NB4 (cell line): ENCODE measurements around the gene CYFIP2.
"Not testable (repeated sequence)": the region's sequence is repeated elsewhere in the genome, so short reads cannot be mapped to it uniquely, and the experiment has no call there.

Experiments used
- DNase-seq: peaks from one replicate; pipeline ENCODE4 v3.0.0; 2010; ENCODE audit warnings: low read depth
- H3K4me3 ChIP-seq: one replicate; pipeline ENCODE4 v1.5.1; 2011; ENCODE audit warnings: mild to moderate bottlenecking, low read depth, low read length, moderate library complexity
- MYC ChIP-seq: IDR thresholded peaks from 2 replicates; pipeline ENCODE4 v1.6.1; 2011; ENCODE audit warnings: low read depth, low read length
- POLR2A ChIP-seq: IDR thresholded peaks from 2 replicates; pipeline ENCODE4 v1.6.1; 2011; ENCODE audit warnings: mild to moderate bottlenecking; ENCODE audit not compliant: insufficient read length; ENCODE audit errors: extremely low read depth
- TF ChIP-seq, protein P1 (sequence below): IDR thresholded peaks from 2 replicates; pipeline ENCODE4 v1.6.1; 2011; ENCODE audit warnings: low read depth, low read length
- TF ChIP-seq, protein P2 (sequence below): IDR thresholded peaks from one replicate; pipeline ENCODE4 v1.5.1; 2012; ENCODE audit warnings: low read depth, low read length

CYFIP2 gene

DNA sequence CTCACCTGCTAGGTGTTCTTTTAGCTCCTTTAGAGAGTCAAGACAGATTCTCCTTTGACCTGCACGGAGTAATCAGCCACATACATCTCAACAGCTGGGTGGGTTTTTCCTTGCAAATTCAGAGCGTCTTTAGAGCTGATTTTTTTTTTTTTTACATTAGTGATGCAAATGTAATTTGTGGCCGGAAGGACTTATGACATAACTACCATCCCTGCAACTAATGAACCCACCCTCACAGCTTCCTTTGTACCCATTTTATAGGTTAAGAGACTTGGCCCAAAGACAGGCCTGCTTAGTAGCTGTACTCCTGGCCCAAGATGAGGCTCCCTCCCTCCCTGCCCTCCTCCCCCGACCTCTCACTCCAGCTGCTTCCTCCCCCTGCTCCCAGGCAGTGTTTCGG lies 124.2 kb downstream of the CYFIP2 start:
- DNase-seq: no peak
- TF ChIP-seq POLR2A (no peak), MYC (no peak)
- TF ChIP-seq, protein P1, sequence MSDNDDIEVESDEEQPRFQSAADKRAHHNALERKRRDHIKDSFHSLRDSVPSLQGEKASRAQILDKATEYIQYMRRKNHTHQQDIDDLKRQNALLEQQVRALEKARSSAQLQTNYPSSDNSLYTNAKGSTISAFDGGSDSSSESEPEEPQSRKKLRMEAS: no peak
- TF ChIP-seq, protein P2, sequence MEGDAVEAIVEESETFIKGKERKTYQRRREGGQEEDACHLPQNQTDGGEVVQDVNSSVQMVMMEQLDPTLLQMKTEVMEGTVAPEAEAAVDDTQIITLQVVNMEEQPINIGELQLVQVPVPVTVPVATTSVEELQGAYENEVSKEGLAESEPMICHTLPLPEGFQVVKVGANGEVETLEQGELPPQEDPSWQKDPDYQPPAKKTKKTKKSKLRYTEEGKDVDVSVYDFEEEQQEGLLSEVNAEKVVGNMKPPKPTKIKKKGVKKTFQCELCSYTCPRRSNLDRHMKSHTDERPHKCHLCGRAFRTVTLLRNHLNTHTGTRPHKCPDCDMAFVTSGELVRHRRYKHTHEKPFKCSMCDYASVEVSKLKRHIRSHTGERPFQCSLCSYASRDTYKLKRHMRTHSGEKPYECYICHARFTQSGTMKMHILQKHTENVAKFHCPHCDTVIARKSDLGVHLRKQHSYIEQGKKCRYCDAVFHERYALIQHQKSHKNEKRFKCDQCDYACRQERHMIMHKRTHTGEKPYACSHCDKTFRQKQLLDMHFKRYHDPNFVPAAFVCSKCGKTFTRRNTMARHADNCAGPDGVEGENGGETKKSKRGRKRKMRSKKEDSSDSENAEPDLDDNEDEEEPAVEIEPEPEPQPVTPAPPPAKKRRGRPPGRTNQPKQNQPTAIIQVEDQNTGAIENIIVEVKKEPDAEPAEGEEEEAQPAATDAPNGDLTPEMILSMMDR: no peak
- no peak overlapping the region for H3K4me3 ChIP-seq

DNA sequence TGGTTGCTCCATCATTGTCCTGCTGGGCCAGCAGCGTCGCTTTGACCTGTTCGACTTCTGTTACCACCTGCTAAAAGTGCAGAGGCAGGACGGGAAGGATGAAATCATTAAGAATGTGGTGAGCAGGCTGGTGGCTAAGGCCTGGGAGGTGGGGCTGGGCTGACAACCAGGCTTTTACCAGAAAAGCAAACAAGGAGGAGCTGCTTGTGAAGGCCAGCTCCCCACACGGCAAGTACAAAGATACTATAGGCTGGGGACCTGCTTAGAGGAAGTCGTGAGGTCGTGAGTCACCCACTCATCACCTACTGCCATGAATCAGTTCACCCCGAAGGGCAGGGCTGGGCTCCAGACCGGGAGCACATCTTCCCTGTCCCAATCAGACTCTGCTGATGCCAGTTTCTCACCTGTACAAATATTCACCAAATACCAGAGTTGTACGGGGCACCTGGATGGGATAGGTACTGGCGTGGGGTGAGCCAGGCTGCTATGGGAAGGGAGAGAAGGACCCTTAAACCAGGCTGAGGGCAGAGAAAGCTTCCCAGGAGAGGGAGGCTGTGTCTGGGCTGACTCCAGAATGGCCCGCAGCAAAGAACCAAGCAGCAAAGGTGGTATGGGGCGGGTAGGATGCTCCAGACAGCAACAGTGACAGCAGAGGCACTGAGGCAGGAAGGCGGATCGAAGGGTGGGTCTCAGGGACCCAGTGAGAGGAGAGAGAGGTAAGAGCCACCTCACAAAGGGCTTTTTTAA lies 124.8 kb downstream of the CYFIP2 start:
- H3K4me3 ChIP-seq: no peak overlapping the region
- TF ChIP-seq POLR2A (no peak), MYC (no peak)
- TF ChIP-seq, protein P2: no peak
- TF ChIP-seq, protein P1: no peak
- DNase-seq: peak; percentile 69

DNA sequence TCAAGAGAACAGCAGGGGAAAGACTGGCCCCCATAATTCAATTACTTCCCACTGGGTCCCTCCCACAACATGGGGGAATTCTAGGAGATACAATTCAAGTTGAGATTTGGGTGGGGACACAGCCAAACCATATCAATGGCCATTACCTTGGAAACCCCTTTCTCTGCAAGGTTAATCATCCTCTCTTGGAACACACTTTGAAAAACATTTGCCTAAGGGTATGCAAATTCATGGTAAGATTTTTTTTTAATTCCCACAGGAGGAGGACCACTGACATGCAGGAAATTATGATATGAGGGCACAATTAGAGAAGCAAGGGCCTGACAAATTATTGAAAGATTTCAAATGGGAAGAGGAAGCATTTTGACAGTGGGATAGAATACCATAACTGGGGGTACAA lies 132.4 kb downstream of the CYFIP2 start:
- TF ChIP-seq, protein P1: no peak
- TF ChIP-seq MYC (no peak), POLR2A (no peak)
- TF ChIP-seq, protein P2: no peak
- DNase-seq: no peak
- no peak overlapping the region for H3K4me3 ChIP-seq

DNA sequence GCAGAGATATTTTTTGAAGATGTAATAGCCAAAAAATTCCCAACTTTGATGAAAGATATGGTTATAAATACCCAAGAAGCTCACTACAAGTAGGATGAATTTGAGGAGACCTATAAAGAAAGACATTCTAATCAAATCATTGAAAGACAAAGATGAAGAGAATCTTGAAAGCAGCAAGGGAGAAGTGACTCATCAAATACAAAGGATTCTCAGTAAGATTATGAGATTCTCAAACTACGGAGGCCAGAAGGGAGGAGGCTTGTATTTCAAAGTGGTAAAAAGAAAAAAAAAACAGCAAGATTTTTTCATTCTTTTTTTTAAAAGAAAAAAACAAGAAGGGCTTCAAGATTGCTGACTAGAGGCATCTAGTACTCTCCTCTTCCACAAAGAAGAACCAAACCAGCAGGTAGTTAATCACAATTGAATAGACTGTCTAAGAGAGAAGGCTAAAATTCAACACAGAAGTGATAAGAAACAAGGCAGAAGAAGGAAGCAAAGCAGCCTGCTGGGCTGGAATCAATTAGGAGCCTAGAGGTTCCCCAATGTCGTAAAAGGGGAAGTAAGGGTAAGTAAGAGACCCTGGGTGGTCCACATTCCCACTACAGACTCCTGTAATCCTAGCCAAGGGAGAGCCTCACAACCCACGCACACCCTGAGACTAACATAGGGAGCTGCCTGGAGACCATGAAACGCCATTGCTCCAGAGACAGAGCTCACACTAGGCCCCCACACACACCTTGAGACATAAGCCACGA lies 135.0 kb downstream of the CYFIP2 start:
- H3K4me3 ChIP-seq: no peak overlapping the region
- DNase-seq: peak; percentile 7
- TF ChIP-seq, protein P2: no peak
- TF ChIP-seq, protein P1: no peak
- TF ChIP-seq MYC (no peak), POLR2A (no peak)

DNA sequence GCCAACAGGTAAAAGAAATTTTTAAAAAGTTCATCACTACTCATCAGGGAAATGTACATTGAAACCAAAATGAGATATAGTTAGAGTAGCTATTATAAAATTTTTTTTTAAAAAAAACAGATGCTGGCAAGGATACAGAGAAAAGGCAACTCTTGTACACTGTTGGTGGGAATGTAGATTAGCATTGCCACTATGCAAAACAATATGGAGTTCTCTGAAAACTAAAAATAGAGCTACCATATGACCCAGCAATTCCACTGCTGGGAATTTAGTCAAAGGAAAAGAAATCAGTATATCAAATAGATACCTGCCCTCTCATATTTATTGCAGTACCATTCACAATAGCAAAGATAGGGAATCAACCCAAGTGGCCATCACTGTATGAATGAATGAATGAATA lies 149.9 kb downstream of the CYFIP2 start:
- TF ChIP-seq, protein P1: no peak
- TF ChIP-seq, protein P2: no peak
- TF ChIP-seq MYC (no peak), POLR2A (no peak)
- H3K4me3 ChIP-seq: no peak overlapping the region
- DNase-seq: no peak

DNA sequence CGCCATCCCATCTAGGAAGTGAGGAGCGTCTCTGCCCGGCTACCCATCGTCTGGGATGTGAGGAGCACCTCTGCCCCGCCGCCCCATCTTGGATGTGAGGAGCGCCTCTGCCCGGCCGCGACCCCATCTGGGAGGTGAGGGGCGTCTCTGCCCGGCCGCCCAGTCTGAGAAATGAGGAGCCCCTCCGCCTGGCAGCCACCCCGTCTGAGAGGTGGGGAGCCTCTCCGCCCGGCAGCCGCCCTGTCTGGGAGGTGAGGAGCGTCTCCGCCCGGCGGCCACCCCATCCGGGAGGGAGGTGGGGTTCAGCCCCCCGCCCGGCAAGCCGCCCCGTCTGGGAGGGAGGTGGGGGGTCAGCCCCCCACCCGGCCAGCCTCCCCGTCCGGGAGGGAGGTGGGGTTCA lies 153.6 kb downstream of the CYFIP2 start:
- DNase-seq, H3K4me3 ChIP-seq: not testable (repeated sequence)

DNA sequence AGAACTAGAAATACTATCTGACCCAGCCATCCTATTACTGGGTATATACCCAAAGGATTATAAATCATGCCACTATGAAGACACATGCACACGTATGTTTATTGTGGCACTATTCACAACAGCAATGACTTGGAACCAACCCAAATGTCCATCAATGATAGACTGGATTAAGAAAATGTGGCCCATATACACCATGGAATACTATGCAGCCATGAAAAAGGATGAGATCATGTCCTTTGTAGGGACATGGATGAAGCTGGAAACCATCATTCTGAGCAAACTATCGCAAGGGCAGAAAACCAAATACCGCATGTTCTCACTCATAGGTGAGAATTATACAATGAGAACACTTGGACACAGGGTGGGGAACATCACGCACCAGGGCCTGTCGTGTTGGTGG lies 164.0 kb downstream of the CYFIP2 start:
- H3K4me3 ChIP-seq, DNase-seq: not testable (repeated sequence)
